Tibial artery (tissue), 4 donors: Measurements from ENCODE around the gene NHSL1.

Source experiments
- DNase-seq, 2 donors: peaks; one replicate each; pipeline ENCODE4 v3.0.0-alpha.2; 2019
- H3K27ac ChIP-seq, 2 donors: fragments of 200-600 bp; sonication (generic) in 1 of 2; 1 replicate in 1 of 2; 2 replicates in 1 of 2; pipeline ENCODE4 v1.5.1; 2018 to 2019; ENCODE audit warnings: mild to moderate bottlenecking in 1 of 2
- H3K27me3 ChIP-seq, 2 donors: fragments of 200-600 bp; sonication (generic) in 1 of 2; one replicate each; pipeline versions ENCODE4 v1.5.1 to v1.6.0; 2016 to 2019
- H3K36me3 ChIP-seq, 3 donors: fragments of 200-600 bp; sonication (generic) in 2 of 3; one replicate each; pipeline ENCODE4 v1.5.1; 2016 to 2019; ENCODE audit warnings: mild to moderate bottlenecking in 2 of 3
- H3K4me1 ChIP-seq, 4 donors: fragments of 200-600 bp; sonication (generic) in 2 of 4; 1 replicate in 3 of 4; 2 replicates in 1 of 4; pipeline ENCODE4 v1.5.1; 2016 to 2019
- H3K4me3 ChIP-seq, 2 donors: fragments of 200-600 bp; sonication (generic) in 1 of 2; 1 replicate in 1 of 2; 2 replicates in 1 of 2; pipeline ENCODE4 v1.5.1; 2018 to 2019; ENCODE audit warnings: mild to moderate bottlenecking in 2 of 2
- H3K9me3 ChIP-seq, 3 donors: fragments of 200-600 bp; sonication (generic) in 1 of 3; one replicate each; pipeline ENCODE4 v1.5.1; 2016 to 2019
- intact Hi-C: fragments of 100-400 bp; cut with DNase I; formaldehyde crosslinking; loops from one replicate; pipeline ENCODE4 v1.15.0; 2023; ENCODE audit warnings: low total_unique reads
- TF ChIP-seq, protein P1 (sequence below), 2 experiments: fragments of 200-600 bp in 1 of 2; fragments of 450-650 bp in 1 of 2; IDR thresholded peaks; one replicate each; pipeline ENCODE4 v1.5.1; 2017 to 2019; ENCODE audit warnings: antibody characterized with exemption in 2 of 2, mild to moderate bottlenecking in 1 of 2, moderate library complexity in 1 of 2

The NHSL1 gene

DNA sequence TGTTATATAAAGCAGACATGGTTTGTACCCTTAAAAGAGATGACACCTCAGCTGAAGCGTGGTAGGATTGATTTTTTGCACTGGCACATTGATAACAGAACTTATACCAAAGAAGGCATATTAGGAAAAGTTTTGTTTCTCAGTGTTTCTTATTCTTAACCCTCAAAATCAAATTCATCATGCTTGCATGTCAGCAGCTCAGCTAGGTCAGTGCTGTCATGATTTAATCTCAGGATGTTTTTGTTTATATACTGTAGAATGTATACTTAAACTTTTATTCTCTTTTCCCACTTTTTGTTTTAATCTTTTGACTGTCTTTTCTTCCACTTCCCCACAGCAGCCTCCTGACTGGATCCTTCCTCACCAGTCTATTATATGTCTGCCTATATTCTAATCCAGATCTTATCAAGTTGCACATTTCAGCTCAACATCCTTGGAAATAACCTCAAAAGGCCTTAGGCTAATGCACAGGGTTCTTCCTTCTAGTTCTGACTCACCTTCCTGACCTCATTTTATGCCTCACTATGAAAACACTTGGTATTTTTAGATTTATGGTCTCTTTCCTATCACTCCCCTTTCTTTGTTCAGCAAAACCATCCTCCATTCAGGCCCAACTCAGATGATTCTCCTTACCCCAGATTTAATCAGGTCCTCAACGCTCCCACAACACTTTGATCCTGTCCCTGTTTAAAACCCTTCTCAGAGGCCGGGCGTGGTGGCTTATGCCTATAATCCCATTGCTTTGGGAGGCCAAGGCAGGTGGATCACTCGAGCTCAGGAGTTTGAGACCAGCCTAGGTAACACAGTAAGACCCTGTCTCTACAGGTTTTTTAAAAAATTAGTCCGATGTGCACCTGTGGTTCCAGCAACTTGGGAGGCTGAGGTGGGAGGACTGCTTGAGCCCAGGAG lies 88.1 kb downstream of the NHSL1 start:
- Histone ChIP-seq H3K4me1 (no peaks in the 10 kb centered on the region), H3K27me3 (no peaks in the 10 kb centered on the region), H3K27ac (no peak overlapping the region), H3K9me3 (no peaks in the 10 kb centered on the region), H3K4me3 (no peak overlapping the region), H3K36me3 (peaks cover 64 to 98% (median 67%) of the 10 kb centered on the region in 3 donors)
- TF ChIP-seq, protein P1, sequence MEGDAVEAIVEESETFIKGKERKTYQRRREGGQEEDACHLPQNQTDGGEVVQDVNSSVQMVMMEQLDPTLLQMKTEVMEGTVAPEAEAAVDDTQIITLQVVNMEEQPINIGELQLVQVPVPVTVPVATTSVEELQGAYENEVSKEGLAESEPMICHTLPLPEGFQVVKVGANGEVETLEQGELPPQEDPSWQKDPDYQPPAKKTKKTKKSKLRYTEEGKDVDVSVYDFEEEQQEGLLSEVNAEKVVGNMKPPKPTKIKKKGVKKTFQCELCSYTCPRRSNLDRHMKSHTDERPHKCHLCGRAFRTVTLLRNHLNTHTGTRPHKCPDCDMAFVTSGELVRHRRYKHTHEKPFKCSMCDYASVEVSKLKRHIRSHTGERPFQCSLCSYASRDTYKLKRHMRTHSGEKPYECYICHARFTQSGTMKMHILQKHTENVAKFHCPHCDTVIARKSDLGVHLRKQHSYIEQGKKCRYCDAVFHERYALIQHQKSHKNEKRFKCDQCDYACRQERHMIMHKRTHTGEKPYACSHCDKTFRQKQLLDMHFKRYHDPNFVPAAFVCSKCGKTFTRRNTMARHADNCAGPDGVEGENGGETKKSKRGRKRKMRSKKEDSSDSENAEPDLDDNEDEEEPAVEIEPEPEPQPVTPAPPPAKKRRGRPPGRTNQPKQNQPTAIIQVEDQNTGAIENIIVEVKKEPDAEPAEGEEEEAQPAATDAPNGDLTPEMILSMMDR (IDR thresholded peaks at IDR 0.05), result no peak
- no peak for DNase-seq
- intact Hi-C loops, result no loop called here

DNA sequence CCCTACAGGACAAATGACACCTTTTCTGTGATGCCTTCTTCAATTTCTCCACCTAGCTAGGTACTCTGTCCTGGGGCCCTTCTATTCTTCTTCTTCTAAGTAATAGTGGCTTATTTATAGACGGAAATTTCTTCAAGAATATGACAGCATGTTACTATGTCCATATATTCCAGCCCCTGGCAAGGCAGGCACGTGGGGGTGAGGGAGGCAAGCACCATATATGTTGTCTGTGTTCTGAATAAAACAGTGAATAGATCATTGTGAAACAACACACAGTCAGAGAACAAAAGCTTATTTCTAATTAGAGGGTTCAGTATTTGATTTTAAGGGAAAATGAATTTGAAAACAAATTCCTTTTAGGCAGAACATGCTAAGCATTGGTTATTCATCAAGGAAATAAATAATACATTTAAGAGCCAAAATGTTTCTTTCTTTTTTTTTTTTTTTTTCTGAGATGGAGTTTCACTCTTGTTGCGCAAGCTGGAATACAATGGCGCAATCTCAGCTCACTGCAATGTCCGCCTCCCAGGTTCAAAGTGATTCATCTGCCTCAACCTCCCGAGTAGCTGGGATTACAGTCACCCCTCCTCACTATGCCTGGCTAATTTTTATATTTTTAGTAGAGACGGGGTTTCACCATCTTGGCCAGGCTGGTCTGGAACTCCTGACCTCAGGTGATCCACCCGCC lies 89.1 kb downstream of the NHSL1 start:
- intact Hi-C loops, result no loop called here
- H3K4me1 ChIP-seq, result peaks cover 0 to 8% (median 4%) of the 10 kb centered on the region in 4 donors
- no peak for DNase-seq
- no peak overlapping the region for H3K27ac ChIP-seq
- peaks cover 69 to 92% (median 72%) of the 10 kb centered on the region in 3 donors for H3K36me3 ChIP-seq
- H3K9me3 ChIP-seq, result no peaks in the 10 kb centered on the region
- no peaks in the 10 kb centered on the region for H3K27me3 ChIP-seq
- TF ChIP-seq, protein P1 (IDR thresholded peaks at IDR 0.05), result no peak
- no peak overlapping the region for H3K4me3 ChIP-seq

DNA sequence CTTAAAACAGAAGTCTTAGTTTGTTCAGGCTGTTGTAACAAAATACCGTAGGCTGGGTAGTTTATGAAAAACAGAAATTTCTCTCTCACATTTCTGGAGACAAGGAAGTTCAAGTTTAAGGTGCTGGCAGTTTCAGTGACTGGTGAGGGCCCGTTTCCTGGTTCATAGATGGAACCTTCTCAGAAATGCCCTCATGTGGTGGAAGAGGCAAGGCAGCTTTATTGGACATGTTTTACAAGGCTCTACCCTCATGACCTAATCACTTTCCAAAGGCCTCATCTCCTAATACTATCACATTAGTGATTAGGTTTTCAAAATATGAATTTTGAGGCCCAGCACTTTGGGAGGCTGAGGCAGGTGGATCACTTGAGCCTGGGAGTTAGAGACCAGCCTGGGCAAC lies 92.9 kb downstream of the NHSL1 start:
- no peaks in the 10 kb centered on the region for H3K9me3 ChIP-seq
- no peak for DNase-seq
- intact Hi-C loops, result loop anchor here (5.0 to 10.0 kb wide), 2 partner anchors 292 to 366 kb away; partner anchors contain the start of gene CCDC28A
- H3K4me1 ChIP-seq, result peaks cover 0 to 15% (median 9%) of the 10 kb centered on the region in 4 donors
- H3K4me3 ChIP-seq, result no peak overlapping the region
- H3K27ac ChIP-seq, result no peak overlapping the region
- H3K27me3 ChIP-seq, result no peaks in the 10 kb centered on the region
- TF ChIP-seq, protein P1 (IDR thresholded peaks at IDR 0.05), result no peak
- peaks cover 39 to 54% (median 40%) of the 10 kb centered on the region in 3 donors for H3K36me3 ChIP-seq

DNA sequence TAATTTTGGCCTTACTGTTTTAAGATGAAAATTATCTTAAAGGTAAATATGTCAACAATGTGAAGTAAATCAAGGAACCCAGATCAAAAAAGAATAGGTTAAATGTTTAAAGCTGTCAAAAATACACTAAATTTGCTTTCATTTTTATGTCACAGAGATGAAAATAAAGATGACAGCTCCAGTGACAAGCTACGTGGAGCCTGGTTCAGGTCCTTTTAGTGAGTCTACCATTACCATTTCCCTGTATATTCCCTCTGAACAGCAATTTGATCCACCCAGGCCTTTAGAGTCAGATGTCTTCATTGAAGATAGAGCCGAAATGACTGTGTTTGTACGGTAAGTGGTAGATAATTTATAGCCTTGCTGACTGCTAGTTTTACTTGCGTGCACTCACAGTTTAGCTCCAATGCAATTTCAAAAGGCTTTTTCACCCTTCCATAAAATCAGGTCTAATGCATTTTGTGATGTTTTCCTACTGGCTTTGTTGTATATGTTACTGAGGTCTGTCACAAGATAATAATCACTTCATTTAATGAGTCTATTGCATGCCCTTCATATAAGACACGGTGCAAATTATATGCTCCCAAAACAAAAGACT lies 93.4 kb downstream of the NHSL1 start:
- H3K27me3 ChIP-seq, result no peaks in the 10 kb centered on the region
- no peaks in the 10 kb centered on the region for H3K9me3 ChIP-seq
- no peak overlapping the region for H3K4me3 ChIP-seq
- H3K36me3 ChIP-seq, result peaks cover 34 to 49% (median 35%) of the 10 kb centered on the region in 3 donors
- TF ChIP-seq, protein P1 (IDR thresholded peaks at IDR 0.05), result no peak
- no peak for DNase-seq
- intact Hi-C loops, result loop anchor here (5.0 to 10.0 kb wide), 2 partner anchors 291 to 366 kb away; partner anchors contain the start of gene CCDC28A
- H3K27ac ChIP-seq, result peak overlapping the region in 1 of 2 donors; percentile 97
- H3K4me1 ChIP-seq, result peaks cover 0 to 15% (median 9%) of the 10 kb centered on the region in 4 donors

DNA sequence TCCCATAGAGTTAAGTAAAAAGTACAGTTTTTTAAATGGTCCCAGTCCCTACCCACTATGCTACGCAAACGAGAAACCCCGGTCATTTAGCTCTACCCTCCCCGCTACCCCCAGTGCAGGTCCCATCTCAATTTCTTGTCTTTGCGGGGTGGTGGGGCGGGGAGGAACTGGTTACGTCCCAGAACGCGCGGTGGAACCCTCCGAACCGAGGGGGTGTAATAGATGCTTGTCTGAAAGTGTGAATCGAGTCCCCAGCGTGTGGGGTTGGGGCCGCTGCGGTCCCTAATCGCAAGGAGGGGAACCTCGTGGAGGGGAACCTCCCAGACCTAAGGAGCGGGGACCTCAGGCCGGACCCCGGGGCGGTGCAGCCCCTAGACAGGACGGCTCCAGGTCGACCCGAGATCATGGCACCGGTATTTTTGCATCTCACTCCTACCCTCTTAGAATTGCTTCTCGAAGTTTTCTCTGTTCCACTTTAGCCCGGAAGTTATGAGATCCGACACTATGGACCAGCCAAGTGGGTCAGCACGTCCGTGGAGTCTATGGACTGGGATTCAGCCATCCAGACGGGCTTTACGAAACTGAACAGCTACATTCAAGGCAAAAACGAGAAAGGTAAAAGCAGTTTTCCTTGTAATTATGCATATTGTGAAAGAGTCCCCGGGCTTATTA lies 94.5 kb downstream of the NHSL1 start:
- peak overlapping the region; percentile 75 to 86 for H3K4me3 ChIP-seq
- H3K27ac ChIP-seq, result peak overlapping the region; percentile 91 to 97
- H3K4me1 ChIP-seq, result peaks cover 0 to 15% (median 9%) of the 10 kb centered on the region in 4 donors
- no peaks in the 10 kb centered on the region for H3K27me3 ChIP-seq
- peaks cover 26 to 40% (median 29%) of the 10 kb centered on the region in 3 donors for H3K36me3 ChIP-seq
- no peaks in the 10 kb centered on the region for H3K9me3 ChIP-seq
- peak in 1 of 2 donors; percentile 73 for DNase-seq
- intact Hi-C loops, result loop anchor here (5.0 to 10.0 kb wide), 2 partner anchors 290 to 367 kb away; partner anchors contain the start of gene CCDC28A
- TF ChIP-seq, protein P1 (IDR thresholded peaks at IDR 0.05), result no peak
